ENCODE measurements around the gene PRKAB2. TPM values are rescaled to one million over a fixed set of nuclear protein-coding genes. Genes with fewer than 3 reads are reported as not detected.
"Not testable (repeated sequence)": the region's sequence is repeated elsewhere in the genome, so short reads cannot be mapped to it uniquely, and the experiment has no call there.

Gene PRKAB2
- total RNA-seq, 1 experiment from 2014 or later, result 14.0 TPM

DNA sequence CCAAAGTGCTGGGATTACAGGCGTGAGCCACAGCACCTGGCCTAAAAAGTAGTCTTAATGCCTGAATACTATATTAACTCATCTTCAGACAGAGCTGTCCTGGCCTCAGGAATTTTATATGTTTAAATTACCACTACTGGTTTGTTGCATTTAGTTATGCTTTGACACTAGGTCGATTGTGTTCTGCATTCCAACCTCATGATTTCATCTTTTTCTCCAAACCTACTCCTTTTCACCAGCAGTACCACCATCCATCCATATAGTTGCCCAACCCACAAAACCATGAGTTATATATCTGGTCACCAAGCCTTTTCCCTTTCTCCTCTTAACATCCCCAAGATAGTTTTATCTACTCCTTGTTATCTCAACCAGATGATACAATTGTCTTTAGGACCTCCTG, 30.3 kb upstream of the PRKAB2 start:
- H3K36me3 ChIP-seq, result no peaks in the 10 kb centered on the region
- no peaks in the 10 kb centered on the region for H3K9me3 ChIP-seq (replicated peaks)
- H3K4me1 ChIP-seq, result no peaks in the 10 kb centered on the region
- DNase-seq, result peak in 1 of 2 experiments; percentile 3
- no peak overlapping the region for H3K27ac ChIP-seq
- no peaks in the 10 kb centered on the region for H3K27me3 ChIP-seq
- no peak overlapping the region for H3K4me3 ChIP-seq

GRCh38 chr1:147201786-147202185, 29.5 kb upstream of the PRKAB2 start:
- H3K27ac ChIP-seq, result no peak overlapping the region
- DNase-seq, result no peak
- no peaks in the 10 kb centered on the region for H3K36me3 ChIP-seq

DNA sequence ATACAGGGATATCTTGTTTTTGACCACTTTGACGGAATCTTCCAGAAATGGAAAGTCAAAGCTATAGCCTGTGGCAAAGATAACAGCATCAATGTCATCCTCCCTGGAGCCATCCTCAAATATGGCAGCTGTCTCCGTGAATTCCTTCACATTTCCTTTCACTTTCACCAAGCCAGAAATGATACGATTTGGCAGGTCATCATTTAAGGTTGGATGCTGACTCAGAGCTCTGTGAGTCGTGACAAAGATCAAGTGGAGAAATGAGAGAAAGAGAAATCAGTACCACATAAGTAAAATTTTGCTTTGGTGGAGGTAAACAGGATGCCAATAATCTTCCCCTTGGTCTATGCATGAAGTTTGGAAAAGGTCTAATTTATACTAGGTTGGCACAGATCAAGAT, 29.0 kb upstream of the PRKAB2 start:
- no peak overlapping the region for H3K4me3 ChIP-seq
- no peaks in the 10 kb centered on the region; the same call in 1 of the 2 replicates for H3K27me3 ChIP-seq
- DNase-seq, result no peak
- no peaks in the 10 kb centered on the region for H3K36me3 ChIP-seq
- H3K27ac ChIP-seq, result no peak overlapping the region
- no peaks in the 10 kb centered on the region for H3K4me1 ChIP-seq
- H3K9me3 ChIP-seq (replicated peaks), result no peaks in the 10 kb centered on the region

More at GRCh38 chr1:147201786-147202185, 29.5 kb upstream of the PRKAB2 start:
- H3K9me3 ChIP-seq (replicated peaks), result no peaks in the 10 kb centered on the region
- no peaks in the 10 kb centered on the region; the same call in 1 of the 2 replicates for H3K27me3 ChIP-seq
- H3K4me3 ChIP-seq, result no peak overlapping the region
- no peaks in the 10 kb centered on the region for H3K4me1 ChIP-seq

GRCh38 chr1:147197324-147197723, 25.1 kb upstream of the PRKAB2 start:
- H3K9me3 ChIP-seq (replicated peaks); H3K4me1 ChIP-seq; H3K4me3 ChIP-seq; H3K36me3 ChIP-seq; H3K27me3 ChIP-seq; H3K27ac ChIP-seq; DNase-seq: not testable (repeated sequence)

GRCh38 chr1:147189514-147189913, 17.2 kb upstream of the PRKAB2 start:
- Histone ChIP-seq H3K36me3 (no peaks in the 10 kb centered on the region), H3K4me3 (no peak overlapping the region), H3K27ac (no peak overlapping the region), H3K9me3 (replicated peaks) (no peaks in the 10 kb centered on the region), H3K4me1 (no peaks in the 10 kb centered on the region), H3K27me3 (no peaks in the 10 kb centered on the region; the same call in 1 of the 2 replicates)
- no peak for DNase-seq

- DNase-seq, result no peak
- Histone ChIP-seq H3K27ac (no peak overlapping the region), H3K36me3 (no peaks in the 10 kb centered on the region), H3K9me3 (replicated peaks) (no peaks in the 10 kb centered on the region), H3K4me1 (no peaks in the 10 kb centered on the region), H3K27me3 (no peaks in the 10 kb centered on the region; the same call in 1 of the 2 replicates), H3K4me3 (no peak overlapping the region)
Measured at GRCh38 chr1:147185432-147185831, 13.2 kb upstream of the PRKAB2 start.

GRCh38 chr1:147177611-147178380, 5.5 kb upstream of the PRKAB2 start:
- Histone ChIP-seq H3K4me3 (no peak overlapping the region), H3K27me3 (no peaks in the 10 kb centered on the region), H3K9me3 (replicated peaks) (no peaks in the 10 kb centered on the region), H3K27ac (no peak overlapping the region), H3K36me3 (no peaks in the 10 kb centered on the region), H3K4me1 (no peaks in the 10 kb centered on the region)
- DNase-seq, result no peak

DNA sequence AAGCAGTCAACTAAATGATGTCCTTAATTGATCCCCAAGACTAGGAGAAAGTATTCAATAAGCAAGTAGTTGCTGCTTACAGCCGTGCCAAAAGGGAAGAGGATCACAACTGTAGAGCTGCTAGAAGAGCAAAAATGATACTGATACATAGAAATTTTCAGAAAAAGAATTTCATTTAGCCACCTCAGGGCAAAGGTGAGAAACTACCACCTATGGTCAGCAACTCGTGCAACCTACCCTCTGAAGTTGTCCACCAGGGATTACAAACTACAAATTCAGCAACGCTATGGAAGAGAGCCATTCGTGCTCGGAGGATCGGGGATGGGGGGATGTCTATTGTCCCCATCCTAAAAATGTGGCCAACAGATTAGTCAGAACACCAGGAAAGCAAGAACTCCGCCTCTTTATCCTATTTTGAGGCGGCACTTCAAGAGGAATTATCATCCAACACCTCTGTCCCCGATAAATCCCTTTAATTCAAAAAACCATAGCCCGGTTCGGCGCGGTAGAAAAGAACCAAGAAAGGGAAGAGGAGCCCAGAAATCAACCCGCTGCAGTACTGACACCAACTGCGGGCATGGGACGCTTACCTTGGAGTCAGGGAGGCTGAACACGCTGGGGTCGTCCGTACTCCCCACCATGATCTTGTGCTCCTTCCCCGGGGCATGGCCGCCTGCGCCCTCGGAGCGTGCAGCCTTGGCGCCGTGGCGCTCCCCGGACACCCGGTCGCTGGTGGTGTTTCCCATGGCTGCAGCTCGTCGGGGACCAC, 687 bp downstream of the PRKAB2 start:
- H3K36me3 ChIP-seq, result no peaks in the 10 kb centered on the region
- H3K27me3 ChIP-seq, result no peaks in the 10 kb centered on the region
- H3K27ac ChIP-seq, result peak overlapping the region; percentile 34
- DNase-seq, result peak; percentile 2 to 20
- peaks cover 9% of the 10 kb centered on the region for H3K4me1 ChIP-seq
- H3K9me3 ChIP-seq (replicated peaks), result no peaks in the 10 kb centered on the region
- peak overlapping the region; percentile 77 for H3K4me3 ChIP-seq

DNA sequence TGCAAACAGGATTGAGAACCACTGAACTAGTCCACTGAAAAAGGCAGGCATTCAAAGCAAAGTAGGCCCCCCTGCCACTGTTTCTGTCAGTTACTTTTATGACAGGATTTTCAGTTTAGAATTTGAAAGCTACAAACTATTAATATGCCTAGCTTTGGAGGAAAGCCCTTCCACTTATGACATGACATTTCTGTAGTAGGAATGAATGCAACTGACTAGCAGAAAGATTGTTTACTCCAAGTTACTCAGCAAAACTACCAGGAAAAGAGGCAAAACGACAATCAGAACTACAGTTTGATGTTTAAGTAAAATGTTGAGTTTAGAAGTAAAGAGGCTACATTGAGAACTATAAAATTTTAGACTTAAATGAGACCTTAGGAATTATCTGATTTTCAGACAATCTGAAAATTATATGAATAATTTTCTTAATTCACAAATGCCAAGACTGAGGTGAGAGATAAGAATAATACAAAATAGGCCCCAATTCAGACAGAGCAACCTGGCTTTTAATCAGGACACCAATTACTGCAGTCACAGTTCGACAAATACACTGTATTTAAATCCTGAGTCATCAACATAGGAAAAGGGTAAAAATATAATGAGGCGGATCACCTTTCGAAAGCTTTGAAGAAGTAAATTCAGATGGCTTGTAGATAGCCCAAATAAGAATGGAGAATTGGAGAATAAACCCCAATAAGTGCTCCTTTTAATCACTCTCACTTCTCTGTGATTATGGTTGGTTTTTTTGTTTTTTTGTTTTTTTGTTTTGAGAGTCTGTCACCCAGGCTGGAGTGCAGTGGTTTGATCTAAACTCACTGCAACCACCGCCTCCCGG, 2.2 kb downstream of the PRKAB2 start:
- Histone ChIP-seq H3K36me3 (no peaks in the 10 kb centered on the region), H3K9me3 (replicated peaks) (no peaks in the 10 kb centered on the region), H3K4me3 (no peak overlapping the region), H3K27ac (no peak overlapping the region), H3K27me3 (no peaks in the 10 kb centered on the region), H3K4me1 (peaks cover 9% of the 10 kb centered on the region)
- no peak for DNase-seq

GRCh38 chr1:147169171-147169570, 3.1 kb downstream of the PRKAB2 start:
- Histone ChIP-seq H3K36me3 (no peaks in the 10 kb centered on the region), H3K4me1 (peaks cover 9% of the 10 kb centered on the region), H3K27ac (no peak overlapping the region), H3K27me3 (no peaks in the 10 kb centered on the region), H3K4me3 (no peak overlapping the region), H3K9me3 (replicated peaks) (no peaks in the 10 kb centered on the region)
- DNase-seq, result no peak

DNA sequence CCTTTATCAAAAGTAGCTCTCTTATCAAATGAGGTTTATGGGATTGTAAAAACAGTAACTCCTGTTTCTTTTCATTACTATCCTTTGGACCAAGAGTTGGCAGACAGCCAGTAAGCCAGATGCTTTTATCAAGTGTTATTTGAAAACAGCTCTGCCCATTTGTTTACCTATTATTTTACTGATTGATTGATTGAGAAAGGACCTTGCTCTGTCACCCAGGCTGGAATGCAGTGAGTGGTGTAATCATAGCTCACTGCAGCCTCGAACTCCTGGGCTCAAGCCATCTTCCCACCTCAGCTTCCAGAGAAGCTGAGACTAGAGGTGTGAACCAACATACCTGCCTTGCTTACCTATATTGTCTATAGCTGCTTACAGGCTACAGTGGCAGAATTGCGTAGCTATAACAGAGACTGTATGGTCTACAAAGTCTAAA, 3.6 kb downstream of the PRKAB2 start:
- H3K4me1 ChIP-seq, result peaks cover 9% of the 10 kb centered on the region
- H3K4me3 ChIP-seq, result no peak overlapping the region
- H3K27ac ChIP-seq, result no peak overlapping the region
- no peaks in the 10 kb centered on the region for H3K36me3 ChIP-seq
- H3K9me3 ChIP-seq (replicated peaks), result no peaks in the 10 kb centered on the region
- no peaks in the 10 kb centered on the region for H3K27me3 ChIP-seq
- DNase-seq, result peak in 1 of 2 experiments; percentile 9

GRCh38 chr1:147167365-147167764, 4.9 kb downstream of the PRKAB2 start:
- Histone ChIP-seq H3K4me3 (no peak overlapping the region), H3K36me3 (no peaks in the 10 kb centered on the region), H3K9me3 (replicated peaks) (no peaks in the 10 kb centered on the region), H3K27me3 (no peaks in the 10 kb centered on the region), H3K4me1 (peaks cover 9% of the 10 kb centered on the region), H3K27ac (peak overlapping the region; percentile 41)
- peak in 1 of 2 experiments; percentile 18 for DNase-seq

GRCh38 chr1:147163019-147163418, 9.3 kb downstream of the PRKAB2 start:
- Histone ChIP-seq H3K27ac (no peak overlapping the region), H3K4me1 (peaks cover 7% of the 10 kb centered on the region), H3K27me3 (no peaks in the 10 kb centered on the region), H3K4me3 (no peak overlapping the region), H3K36me3 (no peaks in the 10 kb centered on the region), H3K9me3 (replicated peaks) (no peaks in the 10 kb centered on the region)
- DNase-seq, result no peak

DNA sequence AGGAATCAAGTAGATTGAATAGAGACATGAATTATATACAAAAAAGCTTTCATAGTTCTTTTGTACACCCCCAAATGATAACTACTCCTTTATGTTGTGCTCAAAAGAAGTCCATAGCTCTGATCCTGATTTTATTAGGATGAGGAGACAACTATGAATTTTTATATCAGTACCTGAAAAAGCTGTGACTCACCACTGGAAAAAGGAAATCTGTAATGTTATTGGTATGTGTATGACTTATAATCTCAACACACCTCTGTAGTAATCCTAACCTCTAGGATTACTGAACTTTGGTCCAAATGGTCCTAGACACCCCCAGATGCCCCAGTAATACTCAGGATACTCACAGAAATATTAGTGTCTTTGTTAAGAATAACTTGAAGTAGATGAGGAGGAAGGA, 10.2 kb downstream of the PRKAB2 start:
- Histone ChIP-seq H3K9me3 (replicated peaks) (no peaks in the 10 kb centered on the region), H3K27ac (no peak overlapping the region), H3K27me3 (no peaks in the 10 kb centered on the region), H3K4me3 (no peak overlapping the region), H3K4me1 (peaks cover 3% of the 10 kb centered on the region), H3K36me3 (no peaks in the 10 kb centered on the region)
- no peak for DNase-seq

DNA sequence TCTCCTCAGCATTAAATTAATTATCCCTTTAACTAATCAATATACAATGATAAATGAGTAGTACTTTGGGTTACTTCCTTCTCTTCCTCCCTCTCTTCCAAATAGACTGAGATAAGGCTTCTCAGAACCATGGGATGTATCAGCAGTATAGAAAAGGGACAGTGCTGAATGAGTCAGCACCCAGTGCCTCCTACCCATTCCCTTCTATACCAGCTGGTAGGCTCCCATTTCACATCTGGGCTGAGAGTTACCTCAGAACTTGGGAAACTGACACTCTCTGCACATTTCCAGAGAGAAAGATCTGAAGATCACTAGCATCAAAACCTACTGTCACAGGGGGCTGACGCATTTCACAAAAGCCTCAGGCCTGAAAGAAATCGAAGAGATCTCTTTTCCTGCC, 15.2 kb downstream of the PRKAB2 start:
- H3K4me3 ChIP-seq; H3K4me1 ChIP-seq; DNase-seq; H3K36me3 ChIP-seq; H3K27me3 ChIP-seq; H3K27ac ChIP-seq; H3K9me3 ChIP-seq (replicated peaks): not testable (repeated sequence)

Data from SJCRH30 (cell line).